Occipital lobe (tissue), 2 donors: ENCODE results near the gene PWWP2B. TPM values are rescaled to one million over a fixed set of nuclear protein-coding genes. Genes with fewer than 3 reads are reported as not detected.

Experiments used
- DNase-seq: peaks from one replicate; lab custom pipeline; 2025; lab: John Stamatoyannopoulos, UW
- total RNA-seq: library from RNA; depleted of rRNA; stranded (reverse); fragments of >200 nt; gene quantifications from one replicate; pipeline ENCODE4 v1.2.3, GENCODE V29; 2014

PWWP2B gene
- 5.6 TPM for total RNA-seq

DNA sequence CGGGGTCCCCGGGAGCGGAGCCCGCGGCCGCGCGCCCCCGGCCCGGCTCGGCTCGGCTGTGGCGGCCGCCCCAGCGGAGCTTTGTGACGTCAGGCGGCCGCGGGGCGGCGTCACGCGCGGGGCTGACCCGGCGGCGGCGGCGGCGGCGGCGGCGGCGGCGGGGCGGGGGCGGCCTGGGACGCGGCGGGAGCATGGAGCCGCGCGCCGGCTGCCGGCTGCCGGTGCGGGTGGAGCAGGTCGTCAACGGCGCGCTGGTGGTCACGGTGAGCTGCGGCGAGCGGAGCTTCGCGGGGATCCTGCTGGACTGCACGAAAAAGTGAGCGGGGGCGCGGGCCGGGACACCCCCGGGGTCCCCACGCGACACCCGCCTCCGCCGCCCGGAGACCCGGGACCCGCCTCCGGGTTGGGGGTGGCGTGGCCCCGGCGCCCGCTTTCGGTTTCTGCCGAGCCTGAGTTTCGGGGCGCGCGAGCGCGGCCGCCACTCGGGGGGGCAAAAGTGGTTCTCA, at the start of gene PWWP2B:
Gene PWWP2B (plus strand): TSS at position 165 of the 506 bp plus-strand sequence. CDS start 27 bp downstream, at position 192.
- DNase-seq = no peak

DNA sequence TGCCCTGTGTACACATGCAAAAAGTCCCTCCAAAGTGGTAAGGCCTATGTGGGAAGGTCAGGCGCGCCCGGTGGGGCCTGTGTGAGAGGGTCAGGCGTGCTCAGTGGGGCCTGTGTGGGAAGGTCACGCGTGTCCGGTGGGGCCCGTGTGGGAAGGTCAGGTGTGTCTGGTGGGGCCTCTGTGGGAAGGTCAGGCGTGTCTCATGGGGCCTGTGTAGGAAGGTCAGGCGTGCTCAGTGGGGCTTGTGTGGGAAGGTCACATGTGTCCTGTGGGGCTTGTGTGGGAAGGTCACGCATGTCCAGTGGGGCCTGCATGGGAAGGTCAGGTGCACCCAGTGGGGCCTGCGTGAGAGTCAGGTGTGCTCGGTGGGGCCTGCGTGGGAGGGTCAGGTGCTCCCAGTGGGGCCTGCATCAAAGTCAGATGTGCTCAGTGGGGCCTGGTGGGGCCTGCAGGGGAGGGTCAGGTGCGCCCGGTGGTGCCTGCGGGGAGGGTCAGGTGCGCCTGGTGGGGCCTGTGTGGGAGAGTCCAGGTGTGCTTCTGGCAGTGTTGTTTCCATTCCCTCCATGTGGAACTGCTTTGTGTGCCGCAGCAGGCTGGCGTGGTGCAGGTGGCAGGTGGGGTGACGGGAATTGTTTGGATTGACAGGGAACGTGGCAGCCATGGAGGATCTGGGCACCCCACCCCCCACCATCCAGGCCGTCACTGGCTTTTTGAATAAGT, 49.6 kb upstream of the PWWP2B start:
- DNase-seq = no peak

- DNase-seq = no peak
Measured at GRCh38 chr10:132347931-132348267, 49.1 kb upstream of the PWWP2B start.

DNA sequence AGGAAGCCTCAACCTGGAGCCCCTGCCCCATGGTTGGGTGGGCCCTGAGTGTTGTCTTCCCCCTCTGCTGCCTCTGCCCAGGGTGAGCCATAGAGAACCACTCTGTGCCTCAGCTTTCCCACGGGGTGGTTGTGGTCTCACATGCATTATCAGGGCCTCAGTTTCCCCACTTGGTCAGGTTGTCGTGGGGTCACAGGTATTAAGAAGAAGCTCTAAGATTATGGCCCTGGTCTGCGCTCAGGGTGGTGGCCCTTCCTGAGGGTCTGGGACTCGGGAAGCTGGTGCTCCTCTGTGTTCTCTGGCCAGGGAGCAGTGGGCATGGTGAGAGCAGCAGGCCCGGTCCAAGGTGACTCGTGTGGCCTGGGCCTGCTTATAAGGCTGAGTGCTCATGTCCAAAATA, 47.2 kb upstream of the PWWP2B start:
- DNase-seq = no peak

DNA sequence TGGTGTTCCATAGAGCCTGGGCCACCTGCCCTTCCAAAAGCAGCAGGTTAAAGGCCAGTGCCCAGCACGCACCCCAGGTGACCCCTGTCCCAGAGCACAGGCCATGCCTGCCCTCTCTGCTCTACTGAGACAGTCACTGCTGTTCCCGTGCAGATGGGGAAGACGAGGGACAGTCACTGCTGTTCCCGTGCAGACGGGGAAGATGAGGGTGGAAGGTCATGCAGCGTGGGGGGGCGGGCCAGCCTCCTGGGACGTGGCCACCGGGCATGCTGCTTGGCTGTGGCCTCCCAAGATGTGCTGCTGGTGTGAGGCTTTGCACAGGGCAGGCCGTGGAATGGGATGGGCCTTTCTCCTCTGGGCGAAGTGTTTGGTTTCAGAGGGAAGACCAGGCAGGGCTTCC, 46.6 kb upstream of the PWWP2B start:
- DNase-seq = no peak

DNA sequence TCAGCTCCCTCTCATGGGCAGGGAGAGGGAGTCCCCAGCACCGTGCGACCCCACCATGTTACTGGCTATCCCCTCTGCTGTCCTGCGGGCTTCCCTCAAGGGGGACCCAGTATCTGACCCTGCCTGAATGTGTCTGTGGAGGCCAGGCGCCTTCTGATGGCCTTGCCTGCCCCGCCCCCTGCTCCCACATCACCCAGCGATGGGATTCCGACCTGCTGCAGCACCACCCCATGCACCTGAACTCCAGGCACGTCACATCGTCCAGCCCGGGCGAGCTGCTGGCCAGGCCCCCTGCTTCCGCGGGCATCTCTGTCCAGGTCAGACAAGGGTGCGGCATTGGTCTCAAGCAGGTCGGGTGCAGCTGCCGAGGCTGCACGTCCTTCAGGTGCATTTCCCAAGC, 46.1 kb upstream of the PWWP2B start:
- no peak for DNase-seq

- DNase-seq = no peak
Measured at GRCh38 chr10:132351611-132352010, 45.4 kb upstream of the PWWP2B start.

DNA sequence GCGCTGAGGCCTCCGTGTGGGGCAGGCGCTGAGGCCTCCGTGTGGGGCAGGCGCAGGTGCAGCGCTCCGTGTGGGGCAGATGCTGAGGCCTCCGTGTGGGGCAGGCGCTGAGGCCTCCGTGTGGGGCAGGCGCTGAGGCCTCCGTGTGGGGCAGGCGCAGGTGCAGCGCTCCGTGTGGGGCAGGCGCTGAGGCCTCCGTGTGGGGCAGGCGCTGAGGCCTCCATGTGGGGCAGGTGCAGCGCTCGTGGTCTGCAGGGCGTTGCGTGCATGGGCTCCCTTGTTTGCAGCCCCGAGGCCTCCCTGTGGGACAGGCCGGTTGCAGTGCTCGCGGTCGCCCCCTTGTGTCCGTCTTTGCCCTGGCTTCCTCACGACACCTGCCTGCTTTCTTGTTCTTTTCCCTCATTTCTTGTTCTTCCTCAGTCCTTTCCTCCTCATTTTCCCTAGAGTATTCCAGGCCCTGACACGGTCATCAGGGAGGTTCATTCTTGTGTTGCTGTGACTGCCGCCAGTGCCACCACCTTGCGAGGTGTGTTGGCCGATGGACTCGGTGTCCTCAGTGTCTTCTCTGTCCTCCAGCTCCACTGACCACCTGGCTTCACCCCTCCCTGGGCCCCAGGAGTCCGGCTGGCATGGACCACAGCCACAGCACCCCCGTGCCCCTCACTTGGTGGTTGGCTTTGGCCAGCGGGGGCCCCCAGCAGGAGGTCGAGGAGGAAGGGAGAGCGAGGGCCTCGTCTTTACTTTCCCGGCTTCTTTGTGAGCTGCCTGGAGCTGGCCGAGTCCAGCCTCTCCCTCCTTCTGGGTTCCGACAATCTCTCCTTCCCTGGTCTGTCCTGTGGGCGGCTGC, 44.3 kb upstream of the PWWP2B start:
- DNase-seq = peak; percentile 53

- no peak for DNase-seq
Measured at GRCh38 chr10:132353456-132354355, 43.3 kb upstream of the PWWP2B start.

- DNase-seq = peak; percentile 35
Measured at GRCh38 chr10:132354356-132355094, 42.5 kb upstream of the PWWP2B start.

DNA sequence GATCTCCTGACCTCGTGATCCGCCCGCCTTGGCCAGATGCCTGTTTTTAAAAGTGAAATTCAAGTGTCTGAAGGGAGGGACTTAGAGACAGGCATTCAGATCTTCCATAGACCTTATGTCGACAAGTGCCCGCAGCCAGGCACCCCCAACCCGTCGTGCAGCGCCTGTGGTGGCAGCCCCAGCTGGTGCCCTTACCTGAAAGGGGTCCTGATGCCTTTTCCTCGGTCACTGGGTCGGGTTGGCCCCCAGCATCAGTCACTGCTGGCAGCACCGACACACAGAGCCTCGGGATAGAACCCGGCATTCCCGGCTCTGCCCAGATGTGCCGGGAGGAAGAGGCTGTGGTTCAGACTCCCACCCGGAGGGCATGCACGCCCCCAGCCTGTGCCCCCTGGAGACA, 41.7 kb upstream of the PWWP2B start:
- DNase-seq = no peak

GRCh38 chr10:132355754-132356153, 41.2 kb upstream of the PWWP2B start:
- peak; percentile 62 for DNase-seq

DNA sequence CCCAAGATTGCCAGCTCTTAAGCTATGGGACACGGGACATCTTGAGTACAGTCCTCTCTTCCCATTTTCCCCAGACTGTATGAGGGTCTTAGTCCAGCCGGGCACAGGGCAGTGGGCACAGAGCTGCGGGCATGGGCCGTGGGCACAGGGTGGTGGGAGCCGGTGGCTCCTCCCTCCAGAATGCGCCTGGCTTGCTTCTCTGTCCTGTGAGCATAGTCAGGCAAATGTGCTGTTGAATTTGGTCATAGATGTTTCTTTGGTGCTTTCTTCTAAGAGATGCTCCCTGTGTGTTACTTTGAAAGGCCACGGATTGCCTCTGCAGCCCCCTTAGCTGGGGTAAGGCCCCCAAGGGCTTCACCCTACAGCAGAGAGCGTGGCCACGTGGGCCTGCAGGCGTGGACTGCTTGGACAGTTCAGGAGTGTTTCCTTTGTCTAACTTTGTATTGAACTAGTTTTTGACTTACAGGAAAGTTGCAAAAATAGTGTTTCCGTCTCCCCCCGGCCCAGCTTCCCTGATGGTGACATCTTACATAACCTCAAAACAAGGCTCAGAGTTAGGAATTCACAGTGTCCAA, 40.3 kb upstream of the PWWP2B start:
- DNase-seq = no peak

DNA sequence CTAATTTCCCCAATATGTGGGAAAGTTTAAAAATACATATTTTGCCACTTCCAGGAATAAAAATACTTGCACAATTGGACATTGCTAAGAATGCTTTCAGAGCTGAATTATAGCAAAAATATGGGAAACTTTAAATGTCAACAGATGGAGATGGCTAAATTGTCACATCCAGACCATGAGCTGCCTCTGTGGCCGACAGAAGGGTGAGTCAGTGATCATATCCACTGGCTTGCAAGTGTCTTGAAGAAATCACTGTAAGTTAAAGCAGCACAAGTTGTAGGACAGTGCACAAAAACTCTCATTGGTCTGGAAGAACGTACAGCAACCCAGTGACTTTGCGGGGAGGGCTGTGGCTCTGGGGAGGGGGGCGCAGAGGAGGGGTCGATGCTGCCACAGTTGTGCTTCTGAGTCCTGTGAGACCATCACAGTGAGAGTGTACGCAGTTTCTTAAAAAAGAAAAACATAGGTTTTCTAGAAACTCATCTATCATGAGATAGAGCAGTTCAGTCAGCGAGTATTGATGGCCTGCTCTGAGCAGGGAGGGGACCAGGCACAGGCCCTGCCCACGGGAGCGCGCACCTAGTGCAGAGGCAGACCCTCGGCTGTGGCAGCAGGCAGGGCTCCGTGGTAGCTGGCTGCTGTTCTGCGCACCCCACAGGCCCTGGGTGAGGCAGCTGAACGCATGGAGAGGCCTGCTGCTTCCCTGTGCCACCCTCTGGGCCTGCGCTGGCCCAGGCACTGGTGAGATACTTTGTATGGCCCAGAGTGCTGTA, 39.5 kb upstream of the PWWP2B start:
- DNase-seq = no peak

- DNase-seq = no peak
Measured at GRCh38 chr10:132359305-132360040, 37.5 kb upstream of the PWWP2B start.

GRCh38 chr10:132360766-132361447, 36.1 kb upstream of the PWWP2B start:
- DNase-seq = no peak

- DNase-seq = peak; percentile 28
Measured at GRCh38 chr10:132361581-132362101, 35.4 kb upstream of the PWWP2B start.

DNA sequence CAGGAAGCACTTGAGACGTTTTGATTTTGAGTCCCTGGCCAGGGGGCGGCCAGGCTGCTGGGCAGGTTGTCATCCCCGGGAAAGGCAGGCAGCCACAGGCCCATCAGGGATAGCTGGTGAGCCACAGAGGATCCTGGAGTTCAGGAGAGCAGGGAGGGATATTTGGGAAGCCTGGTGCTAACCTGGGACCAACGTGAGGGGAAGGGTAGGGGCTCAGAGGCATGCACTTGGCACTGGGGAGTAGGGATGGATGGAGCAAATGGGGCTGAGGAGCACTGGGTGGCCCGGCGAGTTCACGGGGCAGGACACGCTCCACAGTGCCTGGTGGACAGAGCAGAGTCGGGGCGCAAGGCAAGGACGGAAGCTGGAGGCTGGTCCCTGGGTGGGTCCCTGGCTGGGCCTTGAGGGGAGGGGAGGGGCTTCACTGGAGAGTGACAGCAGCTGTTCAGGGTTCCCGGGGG, 34.8 kb upstream of the PWWP2B start:
- no peak for DNase-seq
